HepG2 (cell line): ENCODE measurements around the gene BRCA1. TPM values are rescaled to one million over a fixed set of nuclear protein-coding genes. Genes with fewer than 3 reads are reported as not detected.

Experiments
- DPF2 ChIP-seq: sonication (generic); formaldehyde crosslinking; IDR thresholded peaks from 2 replicates; pipeline ENCODE4 v1.4.0; 2020; ENCODE audit warnings: mild to moderate bottlenecking, low read depth, missing genetic modification reagents, borderline replicate concordance
- FUBP1 ChIP-seq: sonication (generic); formaldehyde crosslinking; IDR thresholded peaks from 2 replicates; pipeline ENCODE4 v1.5.1; 2020; ENCODE audit warnings: missing genetic modification reagents, mild to moderate bottlenecking, borderline replicate concordance
- MAFK ChIP-seq, 2 experiments: IDR thresholded peaks in 1 of 2; conservative IDR thresholded peaks in 1 of 2; 2 replicates each; pipeline ENCODE4 v1.6.1; 2011; ENCODE audit warnings: improper control_type of control experiment in 2 of 2, low read length in 2 of 2
- PBX3 ChIP-seq: sonication (generic); formaldehyde crosslinking; IDR thresholded peaks from 2 replicates; pipeline ENCODE4 v1.8.1; 2023; ENCODE audit warnings: missing genetic modification reagents, inconsistent platforms, borderline replicate concordance
- RCOR2 ChIP-seq: IDR thresholded peaks from 2 replicates; pipeline ENCODE4 v1.6.1; 2016; ENCODE audit warnings: missing biosample characterization, missing genetic modification reagents
- RNF219 ChIP-seq: sonication (generic); formaldehyde crosslinking; IDR thresholded peaks from 2 replicates; pipeline ENCODE4 v1.5.0; 2020; ENCODE audit warnings: mild to moderate bottlenecking, missing genetic modification reagents
- SYNCRIP ChIP-seq: fragments of 200-400 bp; formaldehyde crosslinking; IDR thresholded peaks from 2 replicates; pipeline ENCODE4 v1.6.1; 2018; ENCODE audit warnings: mild to moderate bottlenecking, low read depth, low read length; ENCODE audit not compliant: insufficient read depth
- TCF12 ChIP-seq, 2 experiments: fragments of 450-650 bp in 1 of 2; sonication (generic) in 1 of 2; formaldehyde crosslinking in 1 of 2; IDR thresholded peaks; 2 replicates each; pipeline versions ENCODE4 v1.6.1 to v1.8.0; 2017 to 2022; ENCODE audit warnings: antibody characterized with exemption in 1 of 2, mild to moderate bottlenecking in 1 of 2, missing genetic modification reagents in 1 of 2, moderate library complexity in 1 of 2
- THAP9 ChIP-seq: sonication (generic); formaldehyde crosslinking; IDR thresholded peaks from 2 replicates; pipeline ENCODE4; 2020; ENCODE audit warnings: missing genetic modification reagents, mild to moderate bottlenecking, borderline replicate concordance
- UBTF ChIP-seq: sonication (generic); formaldehyde crosslinking; IDR thresholded peaks from 2 replicates; pipeline ENCODE4 v1.4.0; 2020; ENCODE audit warnings: mild to moderate bottlenecking, missing genetic modification reagents
- ZNF333 ChIP-seq: sonication (generic); formaldehyde crosslinking; IDR thresholded peaks from 2 replicates; pipeline ENCODE4 v1.4.0; 2020; ENCODE audit warnings: mild to moderate bottlenecking, missing genetic modification reagents, borderline replicate concordance
- ZNF569 ChIP-seq: sonication (generic); formaldehyde crosslinking; IDR thresholded peaks from 2 replicates; pipeline ENCODE4 v1.5.0; 2020; ENCODE audit warnings: mild to moderate bottlenecking, missing genetic modification reagents, moderate library complexity, borderline replicate concordance
- ZNF674 ChIP-seq: sonication (generic); formaldehyde crosslinking; IDR thresholded peaks from 2 replicates; pipeline ENCODE4 v1.5.0; 2020; ENCODE audit warnings: low read depth, mild to moderate bottlenecking, missing genetic modification reagents
- ZSCAN21 ChIP-seq: sonication (generic); formaldehyde crosslinking; IDR thresholded peaks from 2 replicates; pipeline ENCODE4 v1.8.0; 2022; ENCODE audit warnings: mild to moderate bottlenecking, missing genetic modification reagents, moderate library complexity, borderline replicate concordance
- ZZZ3 ChIP-seq: sonication (generic); formaldehyde crosslinking; IDR thresholded peaks from 2 replicates; pipeline ENCODE4 v1.4.0; 2020; ENCODE audit warnings: missing genetic modification reagents, mild to moderate bottlenecking, borderline replicate concordance
- polyA plus RNA-seq, 8 experiments: library from polyadenylated mRNA; depleted of rRNA in 3 of 8; stranded (reverse) in 7 of 8; unstranded in 1 of 8; fragments of >200 nt; fragmentation: Illumina TruSeq in 4 of 8; extraction: Trizol in 4 of 8; gene quantifications; 2 replicates each; pipeline versions ENCODE4 v1.2.1 to v1.2.3, GENCODE V29; 2011 to 2016; ENCODE audit warnings: low read depth in 4 of 8, missing spikeins in 1 of 8, mixed read lengths in 1 of 8; ENCODE audit not compliant: insufficient read depth in 1 of 8
- total RNA-seq, 5 experiments: library from RNA; depleted of rRNA; stranded (reverse); fragments of >200 nt; fragmentation: Illumina TruSeq; extraction: Trizol; gene quantifications; 2 replicates each; pipeline ENCODE4 v1.2.3, GENCODE V29; 2016; ENCODE audit warnings: low read depth in 1 of 5

Gene BRCA1
- total and polyA plus RNA-seq, 2 of the 13 experiments (the other 11 are each of a cell fraction or from before 2014, with no cell fraction given): 13.3 to 37.5 TPM

GRCh38 chr17:43006639-43007551 lies 118.3 kb downstream of the BRCA1 start, which contains the start of gene IFI35 (continued):
- TF ChIP-seq FUBP1 (no peak), ZNF333 (CRISPR knock-in tag) (0 out of 2 replicates have a peak, but pooled peaks have one; percentile 44), MAFK (conservative IDR thresholded peaks at IDR 0.05 in 1 of 2, IDR thresholded peaks at IDR 0.05 in 1 of 2; ENCODE audit: low read length in 2 of 2) (no peak), TCF12 (IDR thresholded peaks at IDR 0.05) (no peak), TCF12 (CRISPR knock-in tag; IDR thresholded peaks at IDR 0.05) (no peak), ZNF674 (no peak), SYNCRIP (no peak), THAP9 (CRISPR knock-in tag) (peak; percentile 43; the same call in 1 of the 2 replicates), ZNF569 (CRISPR knock-in tag) (no peak), RCOR2 (CRISPR knock-in tag) (no peak; the same call in 1 of the 2 replicates), RNF219 (no peak), DPF2 (CRISPR knock-in tag) (no peak), ZSCAN21 (CRISPR knock-in tag) (no peak), UBTF (CRISPR knock-in tag) (peak; percentile 65; the same call in 1 of the 2 replicates), ZZZ3 (CRISPR knock-in tag) (no peak), PBX3 (CRISPR knock-in tag) (no peak)
